H9 (cell line): ENCODE data around the gene ADAM8. TPM values are rescaled to one million over a fixed set of nuclear protein-coding genes. Genes with fewer than 3 reads are reported as not detected.

Experiments used
- DNase-seq: peaks from one replicate; pipeline ENCODE4 v3.0.0-alpha.2; 2017
- H2AFZ ChIP-seq: one replicate; pipeline ENCODE4 v1.6.1; 2013; ENCODE audit warnings: mild to moderate bottlenecking, low read length, control low read depth, moderate library complexity
- H2AK5ac ChIP-seq: 2 replicates; pipeline ENCODE4 v1.6.1; 2013; ENCODE audit warnings: low read length, control low read depth, mixed read lengths; ENCODE audit not compliant: insufficient read length
- H2BK120ac ChIP-seq: one replicate; pipeline ENCODE4 v1.6.1; 2013; ENCODE audit warnings: low read depth, mild to moderate bottlenecking, low read length, control low read depth, inconsistent platforms; ENCODE audit not compliant: poor library complexity, severe bottlenecking
- H2BK12ac ChIP-seq: 2 replicates; pipeline ENCODE4 v1.6.1; 2013; ENCODE audit warnings: low read length, control low read depth, mixed read lengths, low read depth; ENCODE audit not compliant: insufficient read length
- H2BK15ac ChIP-seq: 2 replicates; pipeline ENCODE4 v1.6.1; 2013; ENCODE audit warnings: low read depth, low read length, control low read depth
- H2BK20ac ChIP-seq: one replicate; pipeline ENCODE4 v1.6.1; 2013; ENCODE audit warnings: low read depth, mild to moderate bottlenecking, low read length, control low read depth, inconsistent platforms; ENCODE audit not compliant: poor library complexity, severe bottlenecking
- H2BK5ac ChIP-seq: 2 replicates; pipeline ENCODE4 v1.6.1; 2013; ENCODE audit warnings: low read length, control low read depth, mixed read lengths; ENCODE audit not compliant: insufficient read length
- H3K14ac ChIP-seq: 2 replicates; pipeline ENCODE4 v1.6.1; 2013; ENCODE audit warnings: low read length, control low read depth; ENCODE audit not compliant: insufficient read depth
- H3K18ac ChIP-seq: 2 replicates; pipeline ENCODE4 v1.6.1; 2013; ENCODE audit warnings: low read depth, mild to moderate bottlenecking, mixed read lengths, low read length, control low read depth; ENCODE audit not compliant: insufficient read length
- H3K23ac ChIP-seq: 2 replicates; pipeline ENCODE4 v1.6.1; 2013; ENCODE audit warnings: low read length, control low read depth, mixed read lengths, low read depth; ENCODE audit not compliant: insufficient read length
- H3K23me2 ChIP-seq: 2 replicates; pipeline ENCODE4 v1.6.1; 2013; ENCODE audit warnings: low read depth, mild to moderate bottlenecking, mixed read lengths, low read length, control low read depth; ENCODE audit not compliant: insufficient read length, poor library complexity, severe bottlenecking
- H3K27ac ChIP-seq: 2 replicates; pipeline ENCODE4 v1.5.1; 2013; ENCODE audit warnings: low read length, control low read depth, mixed read lengths, low read depth; ENCODE audit not compliant: insufficient read length
- H3K27me3 ChIP-seq: 2 replicates; pipeline ENCODE4 v1.6.1; 2013; ENCODE audit warnings: low read length, control low read depth, inconsistent platforms; ENCODE audit not compliant: insufficient read depth
- H3K4ac ChIP-seq: 2 replicates; pipeline ENCODE4 v1.6.1; 2013; ENCODE audit warnings: low read depth, mild to moderate bottlenecking, control low read depth, inconsistent platforms, low read length, moderate library complexity
- H3K4me1 ChIP-seq: 2 replicates; pipeline ENCODE4 v1.6.1; 2013; ENCODE audit warnings: low read length, control low read depth, inconsistent platforms; ENCODE audit not compliant: insufficient read depth
- H3K4me2 ChIP-seq: 2 replicates; pipeline ENCODE4 v1.6.1; 2013; ENCODE audit warnings: low read length, control low read depth, mixed read lengths; ENCODE audit not compliant: insufficient read length, insufficient read depth
- H3K56ac ChIP-seq: 2 replicates; pipeline ENCODE4 v1.6.1; 2013; ENCODE audit warnings: low read depth, mild to moderate bottlenecking, mixed read lengths, low read length, control low read depth; ENCODE audit not compliant: insufficient read length
- H3K79me1 ChIP-seq: 2 replicates; pipeline ENCODE4 v1.6.1; 2013; ENCODE audit warnings: low read depth, mild to moderate bottlenecking, moderate library complexity, low read length, control low read depth, inconsistent platforms; ENCODE audit not compliant: insufficient read depth, poor library complexity, severe bottlenecking
- H3K79me2 ChIP-seq: 2 replicates; pipeline ENCODE4 v1.6.1; 2013; ENCODE audit warnings: low read length, control low read depth, inconsistent platforms; ENCODE audit not compliant: insufficient read depth
- H3K9ac ChIP-seq: 2 replicates; pipeline ENCODE4 v1.6.1; 2013; ENCODE audit warnings: low read length, control low read depth, mixed read lengths; ENCODE audit not compliant: insufficient read length; ENCODE audit errors: extremely low read depth
- H3K9me3 ChIP-seq: one replicate; pipeline ENCODE4 v1.6.1; 2013; ENCODE audit warnings: low read depth, low read length, inconsistent platforms; ENCODE audit not compliant: control insufficient read depth
- H3T11ph ChIP-seq: one replicate; pipeline ENCODE4 v1.6.1; 2013; ENCODE audit warnings: mild to moderate bottlenecking, low read length, control low read depth, inconsistent platforms
- H4K20me1 ChIP-seq: one replicate; pipeline ENCODE4 v1.6.1; 2013; ENCODE audit not compliant: control insufficient read depth, insufficient read length, insufficient read depth
- H4K5ac ChIP-seq: 2 replicates; pipeline ENCODE4 v1.6.1; 2013; ENCODE audit warnings: low read depth, mild to moderate bottlenecking, mixed read lengths, low read length, control low read depth; ENCODE audit not compliant: insufficient read length
- H4K8ac ChIP-seq: replicated peaks from 2 replicates; pipeline ENCODE4 v1.6.1; 2013; ENCODE audit warnings: low read length, control low read depth, mixed read lengths, low read depth; ENCODE audit not compliant: insufficient read length
- H4K91ac ChIP-seq: 2 replicates; pipeline ENCODE4 v1.6.1; 2013; ENCODE audit warnings: low read depth, mild to moderate bottlenecking, moderate library complexity, mixed read lengths, low read length, control low read depth; ENCODE audit not compliant: insufficient read length
- H3K27ac Mint-ChIP-seq, 3 experiments: 2 replicates in 2 of 3; 3 replicates in 1 of 3; pipeline ENCODE4 v1.8.0; 2020 to 2021; ENCODE audit warnings: mixed read lengths in 3 of 3, mild to moderate bottlenecking in 1 of 3, moderate library complexity in 1 of 3
- H3K27me3 Mint-ChIP-seq: 2 replicates; pipeline ENCODE4 v1.8.0; 2021; ENCODE audit warnings: low read depth, mild to moderate bottlenecking, moderate library complexity, mixed read lengths
- H3K36me3 Mint-ChIP-seq, 3 experiments: 2 replicates in 2 of 3; 3 replicates in 1 of 3; pipeline ENCODE4 v1.8.0; 2020 to 2021; ENCODE audit warnings: low read depth in 3 of 3, mixed read lengths in 3 of 3; ENCODE audit not compliant: insufficient read depth in 1 of 3
- H3K4me1 Mint-ChIP-seq, 2 experiments: 2 replicates each; pipeline ENCODE4 v1.8.0; 2020; ENCODE audit warnings: mixed read lengths in 2 of 2
- H3K4me3 Mint-ChIP-seq, 2 experiments: 2 replicates in 1 of 2; 3 replicates in 1 of 2; pipeline ENCODE4 v1.8.0; 2020 to 2021; ENCODE audit warnings: mild to moderate bottlenecking in 2 of 2, mixed read lengths in 2 of 2, moderate library complexity in 1 of 2
- H3K9me3 Mint-ChIP-seq, 2 experiments: 2 replicates in 1 of 2; 3 replicates in 1 of 2; pipeline ENCODE4 v1.8.0; 2020; ENCODE audit warnings: mild to moderate bottlenecking in 2 of 2, mixed read lengths in 2 of 2, moderate library complexity in 1 of 2
- WGBS: extraction: QIAGEN DNeasy Blood & Tissue Kit; methylation state at CpG from one replicate; pipeline ENCODE4 v1.1.7; 2013; ENCODE audit warnings: missing lambda C conversion rate, low lambda C conversion rate, mixed read lengths; ENCODE audit not compliant: insufficient read length; ENCODE audit errors: extremely low coverage; 5-methylcytosine and 5-hydroxymethylcytosine counted together
- total RNA-seq: library from RNA; stranded (reverse); gene quantifications from 2 replicates; pipeline ENCODE4 v1.2.1, GENCODE V29; 2021
- TF ChIP-seq, protein P1 (sequence below): fragments of 200-600 bp; sonication (generic); conservative IDR thresholded peaks from 3 replicates; pipeline ENCODE4 v1.8.0; 2021; ENCODE audit warnings: antibody characterized with exemption, mild to moderate bottlenecking

Gene ADAM8
- total RNA-seq, 1 experiment from 2014 or later, result 5.4 TPM

DNA sequence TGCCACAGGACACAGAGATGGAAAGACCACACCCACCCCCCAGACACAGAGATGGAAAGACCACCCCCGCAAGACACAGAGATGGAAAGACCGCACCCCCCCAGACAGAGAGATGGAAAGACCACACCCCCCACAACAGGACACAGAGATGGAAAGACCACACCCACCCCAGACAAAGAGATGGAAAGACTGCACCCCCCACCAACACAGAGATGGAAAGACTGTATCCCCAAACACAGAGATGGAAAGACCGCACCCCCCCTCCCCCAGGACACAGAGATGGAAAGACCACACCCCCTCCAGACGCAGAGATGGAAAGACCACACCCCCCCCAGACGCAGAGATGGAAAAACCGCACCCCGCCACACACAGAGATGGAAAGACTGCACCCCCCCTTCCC, 40.1 kb upstream of the ADAM8 start:
- Histone ChIP-seq H3K14ac (no peak overlapping the region), H4K5ac (no peak overlapping the region), H3K18ac (no peak overlapping the region), H3K23me2 (no peaks in the 10 kb centered on the region), H2AK5ac (no peak overlapping the region), H3K79me2 (no peaks in the 10 kb centered on the region), H3K4me1 (no peaks in the 10 kb centered on the region), H4K91ac (no peak overlapping the region), H3K9ac (no peak overlapping the region), H2BK12ac (no peak overlapping the region), H4K8ac (no peak overlapping the region), H3K79me1 (no peaks in the 10 kb centered on the region), H2AFZ (no peak overlapping the region), H3K4me2 (no peak overlapping the region), H3T11ph (no peak overlapping the region), H3K4ac (no peak overlapping the region), H3K9me3 (no peaks in the 10 kb centered on the region), H2BK120ac (no peak overlapping the region), H2BK5ac (no peak overlapping the region), H3K56ac (no peak overlapping the region), H3K27ac (no peak overlapping the region), H3K27me3 (peaks cover 4% of the 10 kb centered on the region; the same call in 1 of the 2 replicates), H4K20me1 (no peaks in the 10 kb centered on the region), H2BK15ac (no peak overlapping the region), H2BK20ac (no peak overlapping the region), H3K23ac (no peak overlapping the region)
- DNase-seq, result no peak
- no peak overlapping the region for H3K4me3 Mint-ChIP-seq
- TF ChIP-seq, protein P1, sequence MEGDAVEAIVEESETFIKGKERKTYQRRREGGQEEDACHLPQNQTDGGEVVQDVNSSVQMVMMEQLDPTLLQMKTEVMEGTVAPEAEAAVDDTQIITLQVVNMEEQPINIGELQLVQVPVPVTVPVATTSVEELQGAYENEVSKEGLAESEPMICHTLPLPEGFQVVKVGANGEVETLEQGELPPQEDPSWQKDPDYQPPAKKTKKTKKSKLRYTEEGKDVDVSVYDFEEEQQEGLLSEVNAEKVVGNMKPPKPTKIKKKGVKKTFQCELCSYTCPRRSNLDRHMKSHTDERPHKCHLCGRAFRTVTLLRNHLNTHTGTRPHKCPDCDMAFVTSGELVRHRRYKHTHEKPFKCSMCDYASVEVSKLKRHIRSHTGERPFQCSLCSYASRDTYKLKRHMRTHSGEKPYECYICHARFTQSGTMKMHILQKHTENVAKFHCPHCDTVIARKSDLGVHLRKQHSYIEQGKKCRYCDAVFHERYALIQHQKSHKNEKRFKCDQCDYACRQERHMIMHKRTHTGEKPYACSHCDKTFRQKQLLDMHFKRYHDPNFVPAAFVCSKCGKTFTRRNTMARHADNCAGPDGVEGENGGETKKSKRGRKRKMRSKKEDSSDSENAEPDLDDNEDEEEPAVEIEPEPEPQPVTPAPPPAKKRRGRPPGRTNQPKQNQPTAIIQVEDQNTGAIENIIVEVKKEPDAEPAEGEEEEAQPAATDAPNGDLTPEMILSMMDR, result no peak
- H3K27me3 Mint-ChIP-seq, result peaks cover 28% of the 10 kb centered on the region
- no CpG with 5 or more reads among the region's 7 CpGs for WGBS
- H3K36me3 Mint-ChIP-seq, result peaks cover 2 to 13% (median 10%) of the 10 kb centered on the region in 3 experiments; a peak in 6 of 7 replicates
- no peak overlapping the region for H3K27ac Mint-ChIP-seq
- H3K9me3 Mint-ChIP-seq, result peaks cover 4 to 5% of the 10 kb centered on the region in 2 experiments; a peak in 4 of 5 replicates
- H3K4me1 Mint-ChIP-seq, result peaks cover 0 to 9% of the 10 kb centered on the region in 2 experiments; a peak in 1 of 4 replicates
